Transverse colon (tissue), 4 donors: Measurements from ENCODE around the gene RASGRP3. TPM values are rescaled to one million over a fixed set of nuclear protein-coding genes. Genes with fewer than 3 reads are reported as not detected.

ENCODE experiments used
- DNase-seq: peaks from one replicate; pipeline ENCODE4 v3.0.0-alpha.2; 2019
- H3K27ac ChIP-seq, 4 donors: fragments of 200-600 bp; sonication (generic); 2 replicates each; pipeline ENCODE4 v1.5.1; 2016 to 2018; ENCODE audit warnings: inconsistent platforms in 4 of 4
- H3K27me3 ChIP-seq: fragments of 200-600 bp; sonication (generic); 2 replicates; pipeline ENCODE4 v1.5.1; 2017; ENCODE audit warnings: inconsistent platforms
- H3K36me3 ChIP-seq, 4 donors: fragments of 200-600 bp; sonication (generic); 2 replicates each; pipeline ENCODE4 v1.5.1; 2017 to 2019; ENCODE audit warnings: inconsistent platforms in 4 of 4
- H3K4me1 ChIP-seq, 4 donors: fragments of 200-600 bp; sonication (generic); 2 replicates each; pipeline ENCODE4 v1.5.1; 2017 to 2020; ENCODE audit warnings: inconsistent platforms in 4 of 4
- H3K4me3 ChIP-seq, 4 donors: fragments of 200-600 bp; sonication (generic); 1 replicate in 1 of 4; 2 replicates in 3 of 4; pipeline versions ENCODE4 v1.5.1 to v1.6.1; 2017 to 2019; ENCODE audit warnings: inconsistent platforms in 4 of 4
- H3K9me3 ChIP-seq, 2 donors: fragments of 200-600 bp; sonication (generic); 2 replicates each; pipeline ENCODE4 v1.5.1; 2017 to 2019; ENCODE audit warnings: inconsistent platforms in 2 of 2
- CTCF ChIP-seq, 5 experiments: fragments of 200-600 bp in 3 of 5; fragments of 450-650 bp in 2 of 5; sonication (generic) in 3 of 5; IDR thresholded peaks; 1 replicate in 2 of 5; 2 replicates in 3 of 5; pipeline ENCODE4 v1.5.1; 2016 to 2017; ENCODE audit warnings: antibody characterized with exemption in 5 of 5, inconsistent platforms in 3 of 5, mild to moderate bottlenecking in 2 of 5, moderate library complexity in 1 of 5
- EP300 ChIP-seq: sonication (generic); formaldehyde crosslinking; IDR thresholded peaks from one replicate; pipeline ENCODE4 v1.6.1; 2017; ENCODE audit warnings: antibody characterized with exemption, low read depth
- POLR2A ChIP-seq: fragments of 450-650 bp; IDR thresholded peaks from one replicate; pipeline ENCODE4 v1.6.1; 2016; ENCODE audit warnings: antibody characterized with exemption, mild to moderate bottlenecking, moderate library complexity
- POLR2AphosphoS5 ChIP-seq, 3 donors: sonication (generic); formaldehyde crosslinking; IDR thresholded peaks; one replicate each; pipeline ENCODE4 v1.6.1; 2016; ENCODE audit warnings: antibody characterized with exemption in 3 of 3
- WGBS, 2 donors: methylation state at CpG; one replicate each; pipeline ENCODE4 v1.1.5; 2018; ENCODE audit warnings: low coverage in 1 of 2; 5-methylcytosine and 5-hydroxymethylcytosine counted together
- in situ Hi-C, 4 donors: fragments of 200-750 bp; cut with MboI; loops; one replicate each; pipeline versions ENCODE4 v1.15.0 to v1.15.1; 2017; ENCODE audit warnings: low sequenced_read_pairs in 3 of 4, low pct_ligation_motif_present in 1 of 4, low pct_unique_long_range_greater_than_20kb in 1 of 4
- intact Hi-C: fragments of 100-400 bp; cut with DNase I; formaldehyde crosslinking; loops from one replicate; pipeline ENCODE4 v1.15.1; 2023; ENCODE audit warnings: low total_unique reads
- total RNA-seq, 4 donors: library from RNA; depleted of rRNA; stranded (reverse); fragments of >200 nt; gene quantifications; one replicate each; pipeline ENCODE4 v1.1.0, GENCODE V29; 2016

Gene RASGRP3
- total RNA-seq, 4 donors from 2014 or later = 3.4 to 16.5 (median 4.8) TPM; not detected in 1

- H3K4me1 ChIP-seq = peaks cover 0 to 18% (median 0%) of the 10 kb centered on the region in 4 donors
- no peak for DNase-seq
- H3K36me3 ChIP-seq = no peaks in the 10 kb centered on the region
- H3K27ac ChIP-seq = no peak overlapping the region
- H3K9me3 ChIP-seq = no peaks in the 10 kb centered on the region
- in situ Hi-C loops (no loop called here), intact Hi-C loops (no loop called here)
- WGBS, 2 donors = 40 to 50% methylated on average over 2 of the region's 2 CpGs
- TF ChIP-seq POLR2AphosphoS5 (IDR thresholded peaks at IDR 0.05) (no peak), CTCF (IDR thresholded peaks at IDR 0.05) (no peak), EP300 (no peak), POLR2A (no peak)
- no peaks in the 10 kb centered on the region for H3K27me3 ChIP-seq
- no peak overlapping the region for H3K4me3 ChIP-seq
These were observed 49.7 kb downstream of the RASGRP3 start for GRCh38 chr2:33526132-33526531.

GRCh38 chr2:33526921-33527320 lies 50.5 kb downstream of the RASGRP3 start:
- H3K9me3 ChIP-seq = no peaks in the 10 kb centered on the region
- 98% methylated on average over 5 of the region's 5 CpGs; no CpG with 5 or more reads in 1 of the 2 donors for WGBS, 2 donors
- intact Hi-C loops (no loop called here), in situ Hi-C loops (no loop called here)
- DNase-seq = no peak
- no peak overlapping the region for H3K4me3 ChIP-seq
- no peaks in the 10 kb centered on the region for H3K27me3 ChIP-seq
- H3K27ac ChIP-seq = no peak overlapping the region
- TF ChIP-seq POLR2A = no peak
- no peak for TF ChIP-seq POLR2AphosphoS5 (IDR thresholded peaks at IDR 0.05)
- TF ChIP-seq CTCF (IDR thresholded peaks at IDR 0.05) = no peak
- no peak for TF ChIP-seq EP300
- no peaks in the 10 kb centered on the region for H3K36me3 ChIP-seq
- peaks cover 0 to 11% (median 0%) of the 10 kb centered on the region in 4 donors for H3K4me1 ChIP-seq

- TF ChIP-seq POLR2A = no peak
- no peak for TF ChIP-seq POLR2AphosphoS5 (IDR thresholded peaks at IDR 0.05)
- no peak for TF ChIP-seq CTCF (IDR thresholded peaks at IDR 0.05)
- no peak for TF ChIP-seq EP300
- Histone ChIP-seq H3K36me3 (no peaks in the 10 kb centered on the region), H3K4me3 (no peak overlapping the region), H3K4me1 (no peaks in the 10 kb centered on the region), H3K9me3 (no peaks in the 10 kb centered on the region), H3K27ac (no peak overlapping the region), H3K27me3 (no peaks in the 10 kb centered on the region)
- no peak for DNase-seq
- in situ Hi-C loops (no loop called here), intact Hi-C loops (no loop called here)
- 79 to 100% methylated on average over 1 to 2 of the region's 2 CpGs for WGBS, 2 donors
These were observed 52.0 kb downstream of the RASGRP3 start for GRCh38 chr2:33528441-33528950.

- TF ChIP-seq POLR2A = no peak
- TF ChIP-seq EP300 = no peak
- TF ChIP-seq POLR2AphosphoS5 (IDR thresholded peaks at IDR 0.05) = no peak
- TF ChIP-seq CTCF (IDR thresholded peaks at IDR 0.05) = no peak
- no peak for DNase-seq
- Histone ChIP-seq H3K9me3 (no peaks in the 10 kb centered on the region), H3K27me3 (no peaks in the 10 kb centered on the region), H3K36me3 (no peaks in the 10 kb centered on the region), H3K27ac (peak overlapping the region in 2 of 4 donors; percentile 23 to 46), H3K4me1 (no peaks in the 10 kb centered on the region), H3K4me3 (no peak overlapping the region)
- in situ Hi-C loops = no loop called here
- 71 to 78% methylated on average over 4 to 6 of the region's 6 CpGs for WGBS, 2 donors
- intact Hi-C loops = no loop called here
These were observed 53.5 kb downstream of the RASGRP3 start for GRCh38 chr2:33529771-33530481.
